Measurements from ENCODE around the gene ZNF618.

ZNF618 gene

GRCh38 chr9:114092336-114092735 lies 216.2 kb downstream of the ZNF618 start:
- DNase-seq (ENCODE audit: insufficient read length, low spot score) (no peak), FAIRE-seq (no peak)
- TF ChIP-seq CTCF (IDR thresholded peaks at IDR 0.05; ENCODE audit: insufficient read depth, missing control alignments) = no peak

DNA sequence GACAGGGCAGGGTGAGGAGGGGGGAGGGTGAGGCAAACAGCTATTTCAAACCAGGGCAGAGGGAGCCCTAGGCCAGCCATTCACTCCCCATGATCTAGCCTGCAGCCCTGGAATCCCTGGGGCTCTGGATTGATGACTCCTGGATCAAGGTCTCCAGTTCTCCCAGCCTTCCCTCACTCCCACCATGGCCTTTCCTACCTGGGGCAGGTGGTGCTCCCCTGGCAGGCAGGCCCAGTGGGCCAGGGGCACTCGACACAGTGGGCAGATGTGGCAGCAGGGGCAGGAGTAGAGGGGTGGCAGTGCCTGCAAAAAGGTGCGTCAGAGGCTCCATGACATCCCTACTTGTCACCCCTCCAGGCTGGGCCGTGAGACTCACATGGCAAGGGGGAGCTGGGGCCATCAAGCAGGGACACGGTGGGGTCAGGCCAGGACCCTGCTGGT lies 216.9 kb downstream of the ZNF618 start:
- no peak for TF ChIP-seq CTCF (IDR thresholded peaks at IDR 0.05; ENCODE audit: insufficient read depth, missing control alignments)
- FAIRE-seq (no peak), DNase-seq (ENCODE audit: insufficient read length, low spot score) (no peak)

- DNase-seq (ENCODE audit: insufficient read length, low spot score) (no peak), FAIRE-seq (no peak)
- TF ChIP-seq CTCF (IDR thresholded peaks at IDR 0.05; ENCODE audit: insufficient read depth, missing control alignments) = no peak
Measured at GRCh38 chr9:114093761-114094505, 217.8 kb downstream of the ZNF618 start.

DNA sequence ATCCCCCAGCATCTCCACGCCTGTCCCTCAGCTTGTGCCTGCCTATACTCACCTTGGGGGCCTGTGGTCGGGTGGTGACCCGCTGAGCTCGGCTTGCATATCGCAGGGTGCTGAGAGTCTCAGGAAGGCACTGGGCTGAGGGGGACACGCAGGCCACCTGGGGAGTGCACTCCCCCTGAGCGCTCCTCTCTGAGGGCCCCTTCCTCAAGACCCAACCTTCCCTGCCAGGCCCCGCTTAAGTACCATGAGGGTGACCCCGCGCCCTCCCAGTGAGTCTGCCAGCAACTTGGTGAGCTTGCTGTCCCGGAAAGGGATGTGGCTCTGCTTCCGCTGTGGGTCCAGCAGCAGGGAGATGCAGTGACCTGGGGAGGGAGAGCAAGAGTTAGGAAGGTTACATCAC lies 218.9 kb downstream of the ZNF618 start:
- no peak for FAIRE-seq

GRCh38 chr9:114096041-114096511 lies 220.0 kb downstream of the ZNF618 start:
- DNase-seq (ENCODE audit: insufficient read length, low spot score) = no peak
- TF ChIP-seq CTCF (IDR thresholded peaks at IDR 0.05; ENCODE audit: insufficient read depth, missing control alignments) = peak; percentile 1
- FAIRE-seq = no peak

More for the DNA sequence above, 218.9 kb downstream of the ZNF618 start:
- DNase-seq (ENCODE audit: insufficient read length, low spot score) = no peak
- no peak for TF ChIP-seq CTCF (IDR thresholded peaks at IDR 0.05; ENCODE audit: insufficient read depth, missing control alignments)

GRCh38 chr9:114096866-114097612 lies 220.9 kb downstream of the ZNF618 start:
- TF ChIP-seq CTCF (IDR thresholded peaks at IDR 0.05; ENCODE audit: insufficient read depth, missing control alignments) = no peak
- FAIRE-seq (no peak), DNase-seq (ENCODE audit: insufficient read length, low spot score) (no peak)

DNA sequence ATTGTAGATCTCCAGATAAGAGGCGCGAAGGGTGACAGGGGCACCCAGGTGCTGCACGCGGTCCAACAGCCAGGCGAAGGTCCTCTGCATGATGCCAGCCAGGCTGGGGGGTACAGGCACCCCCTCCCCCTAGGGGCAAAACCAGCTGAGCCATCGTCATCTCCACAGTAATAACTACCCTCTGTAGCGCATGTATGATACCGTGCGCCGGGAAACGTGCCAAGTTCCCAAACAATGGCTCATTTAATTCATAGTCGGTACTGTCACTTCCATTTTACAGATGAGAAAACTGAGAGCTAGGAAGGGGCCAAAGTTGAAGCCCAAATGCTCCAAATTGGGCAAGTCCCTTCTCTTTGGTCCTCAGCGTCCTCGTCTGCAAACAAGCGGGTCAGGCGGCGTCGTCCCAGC lies 221.5 kb downstream of the ZNF618 start:
- no peak for DNase-seq (ENCODE audit: insufficient read length, low spot score)
- no peak for TF ChIP-seq CTCF (IDR thresholded peaks at IDR 0.05; ENCODE audit: insufficient read depth, missing control alignments)
- FAIRE-seq = no peak
